GM12892 (cell line): Measurements from ENCODE around the gene CPA1.

Source experiments
- POLR2A ChIP-seq: IDR thresholded peaks from 2 replicates; pipeline ENCODE4 v1.6.1; 2011; ENCODE audit warnings: low read depth, low read length, control low read depth
- POLR2AphosphoS5 ChIP-seq: IDR thresholded peaks from 2 replicates; pipeline ENCODE4 v1.6.1; 2011; ENCODE audit warnings: low read depth, low read length, control low read depth

GRCh38 chr7:130351791-130352090, 28.6 kb upstream of the CPA1 start:
- no peak for TF ChIP-seq POLR2AphosphoS5
- TF ChIP-seq POLR2A, result no peak
